Activated naive CD4-positive, alpha-beta T cell treated with anti-CD3 and anti-CD28 coated beads, Interleukin-2, amount 10 ng/mL, durations not matched to agents 7 days and 5 days (primary cell): ENCODE data around the gene EFCC1.

Experiments used
- CTCF ChIA-PET: fragments of 350-600 bp; sonication (Branson Sonifier 250); formaldehyde crosslinking; loops from one replicate; lab custom pipeline; 2021; ENCODE audit warnings: antibody characterized with exemption; lab: Charles Lee
- DNase-seq: peaks from one replicate; pipeline ENCODE4 v3.0.0-alpha.2; 2020
- H3K27ac Mint-ChIP-seq: one replicate; pipeline ENCODE4 v1.8.0; 2021; ENCODE audit warnings: mild to moderate bottlenecking, moderate library complexity, mixed read lengths
- H3K27me3 Mint-ChIP-seq: one replicate; pipeline ENCODE4 v1.8.0; 2021; ENCODE audit warnings: mild to moderate bottlenecking, mixed read lengths
- H3K36me3 Mint-ChIP-seq: one replicate; pipeline ENCODE4 v1.8.0; 2021; ENCODE audit warnings: mixed read lengths
- H3K4me1 Mint-ChIP-seq: one replicate; pipeline ENCODE4 v1.8.0; 2021; ENCODE audit warnings: mixed read lengths
- H3K4me3 Mint-ChIP-seq: one replicate; pipeline ENCODE4 v1.8.0; 2021; ENCODE audit warnings: mild to moderate bottlenecking, moderate library complexity, mixed read lengths
- H3K9me3 Mint-ChIP-seq: one replicate; pipeline ENCODE4 v1.8.0; 2021; ENCODE audit warnings: mixed read lengths

The EFCC1 gene

DNA sequence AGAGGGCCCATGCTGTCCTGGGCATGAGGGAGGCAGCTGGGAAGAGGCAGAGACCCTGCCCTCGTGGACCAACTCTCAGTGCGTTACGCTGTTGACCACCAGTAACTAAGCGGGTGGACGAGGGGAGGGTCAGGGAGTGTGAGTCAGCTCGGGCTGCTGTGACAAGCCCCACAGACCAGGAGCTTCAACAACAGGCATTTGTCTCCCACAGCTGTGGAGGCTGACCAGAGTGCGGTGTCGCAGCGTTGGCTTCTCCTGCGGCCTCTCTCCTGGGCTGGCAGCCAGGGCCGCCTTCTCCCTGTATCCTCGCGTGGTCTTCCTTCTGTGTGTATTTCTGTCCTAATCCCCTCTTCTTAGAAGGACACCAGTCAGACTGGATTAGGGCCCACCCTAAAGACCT lies 13.0 kb downstream of the EFCC1 start:
- CTCF ChIA-PET, result interaction anchor here (0.9 to 3.4 kb wide), 3 partner anchors 10 to 44 kb away, joined by 3 to 23 read pairs (median 9); no protein-coding TSS in a partner anchor
- no peak overlapping the region for H3K4me3 Mint-ChIP-seq
- DNase-seq, result no peak
- no peaks in the 10 kb centered on the region for H3K9me3 Mint-ChIP-seq
- peaks cover 2% of the 10 kb centered on the region for H3K36me3 Mint-ChIP-seq
- H3K27me3 Mint-ChIP-seq, result peaks cover 10% of the 10 kb centered on the region
- peaks cover 47% of the 10 kb centered on the region for H3K4me1 Mint-ChIP-seq
- H3K27ac Mint-ChIP-seq, result peak overlapping the region; percentile 93

DNA sequence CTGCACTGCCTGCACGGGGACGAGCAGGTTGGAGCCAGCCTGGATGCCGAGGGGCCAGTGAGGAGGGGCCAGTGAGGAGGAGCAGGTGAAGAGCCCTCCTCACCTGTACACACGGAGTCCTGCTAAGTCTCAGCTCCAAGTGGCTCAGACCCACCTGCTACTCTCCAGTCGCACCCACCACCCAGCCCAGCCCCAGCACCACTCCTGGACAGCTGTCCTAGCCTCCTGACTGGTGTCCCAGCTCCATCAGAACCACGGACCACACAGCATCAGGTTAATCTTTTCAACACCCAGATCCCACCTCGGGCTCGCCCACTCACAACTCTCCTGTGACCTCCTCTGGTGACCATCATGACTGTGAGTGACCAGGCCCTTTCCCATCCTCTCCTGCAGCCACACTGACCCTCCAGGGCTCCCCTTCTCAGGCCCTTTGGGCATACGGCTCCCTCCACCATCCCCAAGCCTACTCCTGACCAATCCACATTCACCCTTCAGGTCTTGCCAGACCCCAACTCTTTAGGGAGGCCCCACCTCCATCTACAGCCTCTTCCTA lies 13.8 kb downstream of the EFCC1 start:
- Mint-ChIP-seq H3K27ac (peak overlapping the region; percentile 93), H3K27me3 (peaks cover 3% of the 10 kb centered on the region), H3K4me3 (peak overlapping the region; percentile 64), H3K9me3 (no peaks in the 10 kb centered on the region), H3K36me3 (peaks cover 2% of the 10 kb centered on the region), H3K4me1 (peaks cover 47% of the 10 kb centered on the region)
- DNase-seq, result no peak
- CTCF ChIA-PET, result interaction anchor here (0.9 to 3.6 kb wide), 9 partner anchors 8 to 220 kb away, joined by 3 to 59 read pairs (median 18); partner anchors contain the start of gene CFAP92

DNA sequence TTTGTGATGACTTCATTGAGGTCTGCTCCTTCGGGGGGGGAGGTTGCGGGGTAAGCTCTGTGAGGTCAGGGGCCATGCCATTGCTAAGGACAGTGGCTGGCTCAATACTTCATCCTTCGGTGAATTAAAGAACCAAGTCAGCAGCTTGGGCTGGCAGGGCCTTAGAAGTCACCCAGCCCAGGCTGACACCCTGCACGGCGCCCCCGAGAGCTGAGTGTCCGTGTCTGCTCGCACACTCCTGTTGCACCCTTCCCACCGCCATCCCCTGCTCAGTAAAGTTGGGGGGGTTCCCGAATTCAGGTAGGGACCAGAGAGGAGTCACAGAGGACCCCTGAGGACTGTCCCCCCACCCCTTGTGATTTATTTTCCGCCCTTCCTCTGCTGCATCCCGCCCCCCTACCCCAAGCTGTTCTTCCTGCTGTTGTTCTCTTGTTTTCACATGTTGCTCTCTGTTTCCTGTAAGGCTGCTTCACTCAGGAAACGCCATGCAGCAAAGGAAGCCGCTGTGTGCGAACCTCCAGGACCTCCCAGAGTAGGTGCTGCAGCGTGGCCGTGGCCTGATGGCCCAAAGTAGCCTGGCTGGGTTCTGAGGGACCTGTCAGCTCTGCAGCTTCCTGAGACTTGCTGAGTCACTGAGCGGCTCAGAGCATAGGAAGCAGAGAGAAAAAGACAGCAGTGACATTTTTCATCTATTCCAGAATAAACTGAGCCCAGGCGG lies 14.4 kb downstream of the EFCC1 start:
- peaks cover 47% of the 10 kb centered on the region for H3K4me1 Mint-ChIP-seq

DNA sequence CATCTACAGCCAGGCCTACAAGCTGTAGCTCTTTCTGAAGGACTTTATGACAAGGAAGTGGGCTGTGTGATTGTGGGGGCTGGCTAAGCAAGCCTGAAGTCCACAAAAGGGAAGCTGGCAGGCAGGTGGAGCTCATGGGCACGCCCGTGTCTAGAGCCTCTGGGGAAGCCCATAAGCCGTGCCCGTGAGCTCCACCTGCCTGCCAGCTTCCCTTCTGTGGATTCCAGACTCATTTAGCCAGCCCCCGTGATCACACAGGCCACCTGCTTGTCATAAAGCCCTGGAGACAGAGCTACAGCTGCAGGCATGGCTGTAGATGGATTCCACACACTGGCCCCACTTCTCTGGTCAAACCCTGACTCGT lies 15.2 kb downstream of the EFCC1 start:
- Mint-ChIP-seq H3K27me3 (peaks cover 3% of the 10 kb centered on the region), H3K36me3 (peaks cover 2% of the 10 kb centered on the region), H3K4me3 (peak overlapping the region; percentile 64), H3K9me3 (no peaks in the 10 kb centered on the region), H3K4me1 (peaks cover 47% of the 10 kb centered on the region), H3K27ac (peak overlapping the region; percentile 93)
- DNase-seq, result peak; percentile 77
- CTCF ChIA-PET, result interaction anchor here (0.6 to 3.6 kb wide), 20 partner anchors 9 to 300 kb away, joined by 3 to 59 read pairs (median 7); partner anchors contain the start of gene CFAP92

More for the DNA sequence above, 14.4 kb downstream of the EFCC1 start:
- Mint-ChIP-seq H3K4me3 (peak overlapping the region; percentile 64), H3K27ac (peak overlapping the region; percentile 93), H3K27me3 (peaks cover 3% of the 10 kb centered on the region), H3K36me3 (peaks cover 2% of the 10 kb centered on the region), H3K9me3 (no peaks in the 10 kb centered on the region)
- DNase-seq, result peak; percentile 71
- CTCF ChIA-PET, result interaction anchor here (0.6 to 3.6 kb wide), 19 partner anchors 9 to 301 kb away, joined by 3 to 59 read pairs (median 8); partner anchors contain the start of gene CFAP92

GRCh38 chr3:129016720-129017483 lies 15.8 kb downstream of the EFCC1 start:
- Mint-ChIP-seq H3K4me1 (peaks cover 49% of the 10 kb centered on the region), H3K36me3 (peaks cover 2% of the 10 kb centered on the region), H3K4me3 (peak overlapping the region; percentile 64), H3K27me3 (peaks cover 3% of the 10 kb centered on the region), H3K9me3 (no peaks in the 10 kb centered on the region), H3K27ac (peak overlapping the region; percentile 93)
- CTCF ChIA-PET, result interaction anchor here (0.6 to 3.6 kb wide), 18 partner anchors 10 to 299 kb away, joined by 3 to 59 read pairs (median 8); partner anchors contain the start of gene CFAP92
- DNase-seq, result peak; percentile 33

DNA sequence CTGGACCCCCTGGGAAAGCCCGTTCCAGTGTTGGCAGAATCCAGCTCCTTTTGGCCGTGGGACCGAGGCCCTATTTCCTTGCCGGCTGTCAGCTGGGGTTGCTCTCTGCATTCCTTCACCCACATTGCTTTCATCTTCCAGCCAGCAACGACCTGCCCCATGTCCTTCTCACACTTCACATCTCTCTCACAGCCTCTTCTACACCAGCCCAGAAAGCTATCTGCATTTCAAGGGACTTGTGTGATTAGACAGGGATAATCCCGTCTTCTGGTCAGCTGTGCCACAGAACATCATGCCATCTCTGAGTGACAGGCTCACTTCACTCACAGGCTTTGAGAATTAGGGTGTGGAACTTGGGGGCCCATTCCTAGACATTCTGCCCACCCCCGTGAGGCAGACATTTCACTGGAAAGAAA lies 16.4 kb downstream of the EFCC1 start:
- Mint-ChIP-seq H3K36me3 (peaks cover 2% of the 10 kb centered on the region), H3K27me3 (peaks cover 4% of the 10 kb centered on the region), H3K9me3 (no peaks in the 10 kb centered on the region), H3K4me1 (peaks cover 53% of the 10 kb centered on the region), H3K4me3 (peak overlapping the region; percentile 44), H3K27ac (peak overlapping the region; percentile 83)
- CTCF ChIA-PET, result interaction anchor here (0.6 to 3.6 kb wide), 13 partner anchors 10 to 262 kb away, joined by 3 to 59 read pairs (median 14); partner anchors contain the start of gene CFAP92
- DNase-seq, result no peak

DNA sequence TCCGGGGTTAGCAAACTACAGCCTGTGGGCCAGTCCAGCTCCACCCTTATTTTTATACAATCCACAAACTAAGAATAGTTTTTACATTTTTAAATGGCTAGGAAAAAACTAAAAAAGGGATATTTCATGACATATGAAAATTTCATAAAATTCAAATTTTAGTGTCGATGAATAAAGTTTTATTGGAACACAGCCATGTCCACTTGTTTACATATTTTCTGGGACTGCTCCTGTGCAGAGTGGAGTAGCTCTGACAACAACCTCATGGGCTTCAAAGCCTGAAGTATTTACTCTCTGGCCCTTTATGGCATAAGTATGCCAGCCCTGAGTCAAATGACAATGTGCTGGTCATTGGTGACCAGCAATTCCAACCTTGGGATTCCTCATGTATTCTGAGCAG lies 17.2 kb downstream of the EFCC1 start:
- peak overlapping the region; percentile 83 for H3K27ac Mint-ChIP-seq
- CTCF ChIA-PET, result interaction anchor here (3.6 kb wide), 1 partner anchor 47 kb away, joined by 59 read pairs; no protein-coding TSS in a partner anchor
- peaks cover 7% of the 10 kb centered on the region for H3K27me3 Mint-ChIP-seq
- H3K9me3 Mint-ChIP-seq, result no peaks in the 10 kb centered on the region
- DNase-seq, result no peak
- H3K4me1 Mint-ChIP-seq, result peaks cover 53% of the 10 kb centered on the region
- H3K4me3 Mint-ChIP-seq, result no peak overlapping the region
- peaks cover 2% of the 10 kb centered on the region for H3K36me3 Mint-ChIP-seq

DNA sequence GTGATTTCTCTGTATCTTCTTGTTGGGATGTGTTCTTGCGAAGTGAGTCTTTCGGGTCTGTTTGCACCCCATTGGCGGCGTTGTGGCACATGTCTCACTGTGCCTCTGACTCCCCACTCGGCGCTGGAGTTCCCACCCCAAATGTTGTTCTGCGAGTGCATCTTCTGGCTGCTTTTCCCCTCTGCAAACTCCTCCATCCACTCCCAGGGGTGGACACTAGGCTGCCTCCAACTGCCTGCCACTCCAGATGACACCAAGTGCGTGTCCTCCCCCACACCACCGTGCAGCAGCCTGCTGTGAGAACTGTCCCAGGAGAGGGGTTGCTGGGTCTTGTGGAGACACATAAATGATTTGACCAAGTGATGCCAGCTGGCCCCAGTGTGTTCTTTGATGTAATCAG lies 17.6 kb downstream of the EFCC1 start:
- Mint-ChIP-seq H3K36me3 (peaks cover 2% of the 10 kb centered on the region), H3K27ac (no peak overlapping the region), H3K4me1 (peaks cover 49% of the 10 kb centered on the region), H3K9me3 (no peaks in the 10 kb centered on the region), H3K27me3 (peaks cover 8% of the 10 kb centered on the region), H3K4me3 (no peak overlapping the region)
- no peak for DNase-seq
- CTCF ChIA-PET, result interaction anchor here (3.2 kb wide), 1 partner anchor 48 kb away, joined by 11 read pairs; no protein-coding TSS in a partner anchor

GRCh38 chr3:129019266-129019665 lies 18.2 kb downstream of the EFCC1 start:
- Mint-ChIP-seq H3K4me1 (peaks cover 48% of the 10 kb centered on the region), H3K27ac (no peak overlapping the region)

GRCh38 chr3:129020691-129021090 lies 19.6 kb downstream of the EFCC1 start:
- H3K4me3 Mint-ChIP-seq, result no peak overlapping the region
- CTCF ChIA-PET, result interaction anchor here (0.6 to 3.2 kb wide), 3 partner anchors 33 to 204 kb away, joined by 3 to 11 read pairs (median 6); no protein-coding TSS in a partner anchor
- no peak for DNase-seq
- H3K4me1 Mint-ChIP-seq, result peaks cover 45% of the 10 kb centered on the region
- peaks cover 2% of the 10 kb centered on the region for H3K36me3 Mint-ChIP-seq
- H3K27me3 Mint-ChIP-seq, result peaks cover 23% of the 10 kb centered on the region
- no peak overlapping the region for H3K27ac Mint-ChIP-seq
- no peaks in the 10 kb centered on the region for H3K9me3 Mint-ChIP-seq

More at GRCh38 chr3:129019266-129019665, 18.2 kb downstream of the EFCC1 start:
- no peaks in the 10 kb centered on the region for H3K9me3 Mint-ChIP-seq
- CTCF ChIA-PET, result interaction anchor here (1.7 to 3.2 kb wide), 2 partner anchors 34 to 49 kb away, joined by 6 to 11 read pairs; no protein-coding TSS in a partner anchor
- no peak for DNase-seq
- H3K4me3 Mint-ChIP-seq, result no peak overlapping the region
- peaks cover 2% of the 10 kb centered on the region for H3K36me3 Mint-ChIP-seq
- H3K27me3 Mint-ChIP-seq, result peaks cover 11% of the 10 kb centered on the region

- CTCF ChIA-PET, result interaction anchor here (3.2 kb wide), 1 partner anchor 51 kb away, joined by 11 read pairs; no protein-coding TSS in a partner anchor
These were observed 20.0 kb downstream of the EFCC1 start for GRCh38 chr3:129021140-129021551.

GRCh38 chr3:129022114-129023007 lies 21.3 kb downstream of the EFCC1 start:
- DNase-seq, result no peak
- Mint-ChIP-seq H3K27ac (no peak overlapping the region), H3K9me3 (no peaks in the 10 kb centered on the region), H3K4me3 (no peak overlapping the region), H3K4me1 (peaks cover 41% of the 10 kb centered on the region), H3K27me3 (peaks cover 29% of the 10 kb centered on the region), H3K36me3 (peaks cover 3% of the 10 kb centered on the region)
- CTCF ChIA-PET, result interaction anchor here (0.8 to 1.5 kb wide), 5 partner anchors 18 to 223 kb away, joined by 3 to 4 read pairs (median 4); no protein-coding TSS in a partner anchor

More at GRCh38 chr3:129021140-129021551, 20.0 kb downstream of the EFCC1 start:
- peaks cover 2% of the 10 kb centered on the region for H3K36me3 Mint-ChIP-seq
- DNase-seq, result no peak
- peaks cover 45% of the 10 kb centered on the region for H3K4me1 Mint-ChIP-seq
- H3K27me3 Mint-ChIP-seq, result peaks cover 25% of the 10 kb centered on the region
- H3K9me3 Mint-ChIP-seq, result no peaks in the 10 kb centered on the region
- H3K27ac Mint-ChIP-seq, result no peak overlapping the region
- no peak overlapping the region for H3K4me3 Mint-ChIP-seq
